IMR-90 (cell line): ENCODE measurements around the gene DDX20. TPM values are rescaled to one million over a fixed set of nuclear protein-coding genes. Genes with fewer than 3 reads are reported as not detected.

Source experiments
- ATAC-seq: fragments of 200-7000 bp; cut with Tn5 transposase; 2 replicates; pipeline ENCODE4 v1.9.1; 2020; ENCODE audit warnings: low read depth, mild to moderate bottlenecking, moderate library complexity
- BruUV-seq: library from RNA; stranded (reverse); fragments of 400-500 nt; replicated peaks from 2 replicates; lab custom pipeline; 2021; lab: Mats Ljungman, UMichigan
- CTCF ChIA-PET: fragments of 300-600 bp; formaldehyde crosslinking; extraction: SDS; loops from one replicate; lab custom pipeline; 2021; ENCODE audit warnings: antibody characterized with exemption; lab: Yijun Ruan, JAX
- POLR2A ChIA-PET: fragments of 300-600 bp; sonication (Branson Sonifier 250); formaldehyde crosslinking; loops from one replicate; lab custom pipeline; 2022; ENCODE audit warnings: antibody characterized with exemption; ENCODE audit not compliant: unreplicated experiment; lab: Charles Lee
- DNase-seq: peaks from one replicate; pipeline ENCODE4 v3.0.0; 2013
- H2AFZ ChIP-seq: replicated peaks from 2 replicates; pipeline ENCODE3; 2013; ENCODE audit warnings: low read length, mild to moderate bottlenecking; ENCODE audit not compliant: poor library complexity
- H2AK5ac ChIP-seq: 2 replicates; pipeline ENCODE4 v1.6.1; 2013; ENCODE audit warnings: low read depth, low read length, inconsistent platforms
- H2AK9ac ChIP-seq: replicated peaks from 2 replicates; pipeline ENCODE3; 2013; ENCODE audit warnings: mild to moderate bottlenecking, low read depth, low read length, moderate library complexity; ENCODE audit not compliant: poor library complexity
- H2BK120ac ChIP-seq: 2 replicates; pipeline ENCODE4 v1.6.1; 2013; ENCODE audit warnings: low read depth, low read length, inconsistent platforms
- H2BK15ac ChIP-seq: 3 replicates; pipeline ENCODE4 v1.6.1; 2013; ENCODE audit warnings: low read depth, low read length, inconsistent platforms
- H2BK20ac ChIP-seq: 2 replicates; pipeline ENCODE4 v1.6.1; 2013; ENCODE audit warnings: low read depth, mild to moderate bottlenecking, inconsistent platforms, low read length, moderate library complexity
- H2BK5ac ChIP-seq: 2 replicates; pipeline ENCODE4 v1.6.1; 2013; ENCODE audit warnings: mild to moderate bottlenecking, low read depth, low read length, inconsistent platforms; ENCODE audit not compliant: poor library complexity, severe bottlenecking
- H3K14ac ChIP-seq: replicated peaks from 2 replicates; pipeline ENCODE4 v1.6.1; 2013; ENCODE audit warnings: low read depth, low read length, inconsistent platforms
- H3K18ac ChIP-seq: 2 replicates; pipeline ENCODE4 v1.6.1; 2013; ENCODE audit warnings: low read depth, low read length, control low read depth
- H3K23ac ChIP-seq: 2 replicates; pipeline ENCODE4 v1.6.1; 2013; ENCODE audit warnings: low read depth, low read length, inconsistent platforms
- H3K27ac ChIP-seq: 2 replicates; pipeline ENCODE4 v1.5.1; 2013; ENCODE audit warnings: mild to moderate bottlenecking, control low read depth, low read length; ENCODE audit not compliant: insufficient read depth
- H3K27me3 ChIP-seq: 2 replicates; pipeline ENCODE4 v1.6.1; 2013; ENCODE audit warnings: low read length; ENCODE audit not compliant: control insufficient read depth, insufficient read depth
- H3K36me3 ChIP-seq: 2 replicates; pipeline ENCODE4 v1.6.1; 2013; ENCODE audit warnings: low read length, mixed read lengths; ENCODE audit not compliant: control insufficient read depth, insufficient read depth
- H3K4ac ChIP-seq: 2 replicates; pipeline ENCODE4 v1.6.1; 2013; ENCODE audit warnings: low read depth, low read length, inconsistent platforms
- H3K4me1 ChIP-seq: 2 replicates; pipeline ENCODE4 v1.6.1; 2013; ENCODE audit warnings: low read length, mixed read lengths; ENCODE audit not compliant: control insufficient read depth, insufficient read depth
- H3K4me2 ChIP-seq: 2 replicates; pipeline ENCODE4 v1.6.1; 2013; ENCODE audit warnings: low read depth, mild to moderate bottlenecking, control low read depth, low read length, moderate library complexity
- H3K4me3 ChIP-seq: 2 replicates; pipeline ENCODE4 v1.5.1; 2013; ENCODE audit warnings: low read depth, mild to moderate bottlenecking, control low read depth, low read length, moderate library complexity; ENCODE audit not compliant: insufficient read depth
- H3K56ac ChIP-seq: 2 replicates; pipeline ENCODE4 v1.6.1; 2013; ENCODE audit warnings: low read length, inconsistent platforms; ENCODE audit not compliant: insufficient read depth; ENCODE audit errors: extremely low read depth
- H3K79me1 ChIP-seq, 2 experiments: 2 replicates each; pipeline ENCODE4 v1.6.1; 2013; ENCODE audit warnings: low read length in 2 of 2, inconsistent platforms in 1 of 2, low read depth in 1 of 2
- H3K9ac ChIP-seq: 2 replicates; pipeline ENCODE4 v1.6.1; 2013; ENCODE audit warnings: low read depth, low read length, control low read depth
- H3K9me1 ChIP-seq: 2 replicates; pipeline ENCODE4 v1.6.1; 2013; ENCODE audit warnings: low read length, inconsistent platforms; ENCODE audit not compliant: insufficient read depth
- H3K9me3 ChIP-seq: 2 replicates; pipeline ENCODE4 v1.6.1; 2013; ENCODE audit warnings: low read length; ENCODE audit not compliant: control insufficient read depth, insufficient read depth
- H4K20me1 ChIP-seq: 2 replicates; pipeline ENCODE4 v1.6.1; 2013; ENCODE audit warnings: low read length, inconsistent platforms; ENCODE audit not compliant: insufficient read depth
- H4K5ac ChIP-seq: 2 replicates; pipeline ENCODE4 v1.6.1; 2013; ENCODE audit warnings: mild to moderate bottlenecking, low read depth, low read length, control low read depth
- H4K8ac ChIP-seq, 2 experiments: 2 replicates each; pipeline ENCODE4 v1.6.1; 2013; ENCODE audit warnings: low read depth in 2 of 2, low read length in 2 of 2, control low read depth in 1 of 2, inconsistent platforms in 1 of 2
- H4K91ac ChIP-seq: 2 replicates; pipeline ENCODE4 v1.6.1; 2013; ENCODE audit warnings: low read depth, low read length, inconsistent platforms; ENCODE audit not compliant: insufficient read depth
- BHLHE40 ChIP-seq: fragments of 150-350 bp; IDR thresholded peaks from 2 replicates; pipeline ENCODE4 v1.6.1; 2016; ENCODE audit warnings: mild to moderate bottlenecking, low read depth, low read length
- CEBPB ChIP-seq: IDR thresholded peaks from 2 replicates; pipeline ENCODE4 v1.6.1; 2012; ENCODE audit warnings: low read depth, low read length, improper control_type of control experiment
- CHD1 ChIP-seq: IDR thresholded peaks from 2 replicates; pipeline ENCODE4 v1.6.1; 2012; ENCODE audit warnings: low read depth, low read length, improper control_type of control experiment
- CTCF ChIP-seq: conservative IDR thresholded peaks from 2 replicates; pipeline ENCODE4 v1.5.1; 2012; ENCODE audit warnings: mild to moderate bottlenecking, low read depth, low read length, improper control_type of control experiment
- ELK1 ChIP-seq: fragments of 150-350 bp; IDR thresholded peaks from 2 replicates; pipeline ENCODE4 v1.6.1; 2016; ENCODE audit warnings: low read depth, mild to moderate bottlenecking, low read length, moderate library complexity, borderline replicate concordance
- FOS ChIP-seq: fragments of 150-350 bp; IDR thresholded peaks from 2 replicates; pipeline ENCODE4 v1.6.1; 2016; ENCODE audit warnings: low read depth, low read length
- MAFK ChIP-seq: IDR thresholded peaks from 2 replicates; pipeline ENCODE4 v1.6.1; 2012; ENCODE audit warnings: low read depth, low read length, improper control_type of control experiment
- MAZ ChIP-seq: IDR thresholded peaks from 2 replicates; pipeline ENCODE4 v1.6.1; 2012; ENCODE audit warnings: low read depth, mild to moderate bottlenecking, low read length, improper control_type of control experiment, moderate library complexity, borderline replicate concordance
- MXI1 ChIP-seq: IDR thresholded peaks from 2 replicates; pipeline ENCODE4 v1.6.1; 2012; ENCODE audit warnings: low read depth, mild to moderate bottlenecking, low read length, moderate library complexity, borderline replicate concordance
- NFE2L2 ChIP-seq: fragments of 150-350 bp; IDR thresholded peaks from 2 replicates; pipeline ENCODE4 v1.6.1; 2016; ENCODE audit warnings: low read depth, mild to moderate bottlenecking, low read length
- POLR2A ChIP-seq: IDR thresholded peaks from 2 replicates; pipeline ENCODE4 v1.6.1; 2012; ENCODE audit warnings: mild to moderate bottlenecking, low read depth, low read length
- RAD21 ChIP-seq: IDR thresholded peaks from 2 replicates; pipeline ENCODE4 v1.6.1; 2012; ENCODE audit warnings: low read length, improper control_type of control experiment
- RCOR1 ChIP-seq: IDR thresholded peaks from 2 replicates; pipeline ENCODE4 v1.6.1; 2012; ENCODE audit warnings: mild to moderate bottlenecking, low read length, improper control_type of control experiment; ENCODE audit not compliant: insufficient replicate concordance
- RFX5 ChIP-seq: IDR thresholded peaks from 2 replicates; pipeline ENCODE4 v1.8.0; 2012; ENCODE audit warnings: low read depth, mild to moderate bottlenecking, low read length, moderate library complexity
- SMC3 ChIP-seq: fragments of 150-350 bp; IDR thresholded peaks from 2 replicates; pipeline ENCODE4 v1.6.1; 2016; ENCODE audit warnings: low read depth, mild to moderate bottlenecking, antibody characterized with exemption, low read length, moderate library complexity
- USF2 ChIP-seq: fragments of 150-350 bp; IDR thresholded peaks from 2 replicates; pipeline ENCODE4 v1.6.1; 2017; ENCODE audit warnings: mild to moderate bottlenecking, antibody characterized with exemption, low read length, low read depth
- WGBS, 2 experiments: methylation state at CpG; one replicate each; pipeline versions ENCODE4 v1.1.5 to v1.1.7; 2013; ENCODE audit warnings: missing lambda C conversion rate in 2 of 2; ENCODE audit not compliant: insufficient read length in 1 of 2; ENCODE audit errors: extremely low coverage in 2 of 2; 5-methylcytosine and 5-hydroxymethylcytosine counted together
- dilution Hi-C: fragments of 300-500 bp; cut with HindIII; formaldehyde crosslinking; loops from one replicate; pipeline ENCODE4 v1.14.3; 2018; ENCODE audit warnings: low sequenced_read_pairs; ENCODE audit not compliant: unreplicated experiment
- in situ Hi-C: fragments of 300-500 bp; cut with MboI; formaldehyde crosslinking; loops from 3 replicates; pipeline ENCODE4 v1.14.3; 2019; ENCODE audit warnings: low sequenced_read_pairs, inconsistent platforms, mixed read lengths
- intact Hi-C: fragments of 100-400 bp; cut with micrococcal nuclease; formaldehyde crosslinking; loops from 2 replicates; pipeline ENCODE4 v1.10.0; 2022
- polyA plus RNA-seq, 3 experiments: library from polyadenylated mRNA; depleted of rRNA; stranded (reverse); fragments of >200 nt; gene quantifications; 2 replicates each; pipeline ENCODE4 v1.2.3, GENCODE V29; 2012; ENCODE audit warnings: low replicate concordance in 1 of 3
- total RNA-seq: library from RNA; depleted of rRNA; stranded (reverse); fragments of >200 nt; gene quantifications from 2 replicates; pipeline ENCODE4 v1.2.3, GENCODE V29; 2012

Gene DDX20
- total and polyA plus RNA-seq, 2 of the 4 experiments (the other 2 are of a cell fraction) = 5.7 to 10.9 TPM

GRCh38 chr1:111729271-111729921 is 26.3 kb upstream of the DDX20 start:
- Histone ChIP-seq H3K4me1 (peaks cover 11% of the 10 kb centered on the region), H3K9me3 (no peaks in the 10 kb centered on the region), H2BK15ac (no peak overlapping the region), H4K91ac (no peak overlapping the region), H3K56ac (no peak overlapping the region), H2BK120ac (no peak overlapping the region), H3K27me3 (no peaks in the 10 kb centered on the region), H3K4me3 (no peak overlapping the region), H3K14ac (no peak overlapping the region), H2AK9ac (no peak overlapping the region), H2BK20ac (no peak overlapping the region), H3K4me2 (no peak overlapping the region), H2AK5ac (no peak overlapping the region), H4K20me1 (peaks cover 4% of the 10 kb centered on the region; the same call in 1 of the 2 replicates), H3K27ac (no peak overlapping the region), H3K18ac (no peak overlapping the region), H4K8ac (no peak overlapping the region), H3K4ac (no peak overlapping the region), H2BK5ac (no peak overlapping the region), H3K79me1 (peaks cover 3 to 31% of the 10 kb centered on the region in 2 experiments; a peak in 2 of 4 replicates), H3K23ac (no peak overlapping the region), H3K9ac (no peak overlapping the region), H4K5ac (no peak overlapping the region), H3K9me1 (peaks cover 9% of the 10 kb centered on the region), H2AFZ (no peak overlapping the region), H3K36me3 (peaks cover 5% of the 10 kb centered on the region; the same call in 1 of the 2 replicates)
- dilution Hi-C loops (no loop called here), in situ Hi-C loops (no loop called here), intact Hi-C loops (no loop called here)
- DNase-seq (no peak), ATAC-seq (no peak)
- 43% methylated on average over 1 of the region's 8 CpGs; no CpG with 5 or more reads in 1 of the 2 experiments for WGBS, 2 experiments
- BruUV-seq = no TSS peak
- TF ChIP-seq RFX5 (no peak), SMC3 (no peak), MAZ (no peak), RAD21 (no peak), CTCF (no peak), MXI1 (no peak), ELK1 (no peak), NFE2L2 (no peak), RCOR1 (no peak), USF2 (no peak), CHD1 (no peak), CEBPB (no peak), FOS (no peak), MAFK (no peak), BHLHE40 (no peak), POLR2A (no peak)
- CTCF ChIA-PET = no interaction called here
- POLR2A ChIA-PET = no interaction called here
